ENCODE measurements around the gene TNXB.
"Not testable (repeated sequence)": the region's sequence is repeated elsewhere in the genome, so short reads cannot be mapped to it uniquely, and the experiment has no call there.

The TNXB gene

DNA sequence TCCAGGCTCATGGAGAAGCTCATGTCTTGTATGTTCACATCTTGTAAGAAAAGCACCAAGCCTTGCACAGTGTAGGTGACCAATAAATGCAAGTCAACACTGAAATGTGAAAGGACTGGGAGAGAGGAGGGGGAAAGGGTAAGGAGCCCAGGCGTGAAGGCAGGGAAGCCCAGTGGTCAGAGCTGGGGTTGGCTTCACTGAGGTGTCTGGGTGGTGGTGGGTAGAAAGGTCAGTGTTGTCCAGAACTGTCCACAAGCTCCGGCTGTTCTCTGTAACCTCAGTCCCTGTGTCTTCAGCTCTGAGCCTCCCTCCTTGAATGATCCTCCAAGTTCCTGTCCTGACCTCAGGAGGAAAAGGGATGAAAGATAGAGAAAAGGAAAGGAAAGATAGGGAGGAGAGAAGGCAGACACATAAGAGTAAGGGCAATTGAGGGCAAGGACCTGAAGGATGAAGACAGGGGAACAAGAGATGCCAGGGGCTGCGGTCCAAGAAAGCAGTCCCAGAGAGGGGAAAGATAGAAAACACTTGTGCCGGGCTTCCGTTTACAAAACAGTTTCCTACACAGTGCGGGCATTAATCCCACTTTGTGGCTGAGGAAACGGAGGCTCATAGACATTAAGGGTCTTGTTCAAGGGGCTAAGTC lies 2.4 kb upstream of the TNXB start:
- DNase-seq = no peak

DNA sequence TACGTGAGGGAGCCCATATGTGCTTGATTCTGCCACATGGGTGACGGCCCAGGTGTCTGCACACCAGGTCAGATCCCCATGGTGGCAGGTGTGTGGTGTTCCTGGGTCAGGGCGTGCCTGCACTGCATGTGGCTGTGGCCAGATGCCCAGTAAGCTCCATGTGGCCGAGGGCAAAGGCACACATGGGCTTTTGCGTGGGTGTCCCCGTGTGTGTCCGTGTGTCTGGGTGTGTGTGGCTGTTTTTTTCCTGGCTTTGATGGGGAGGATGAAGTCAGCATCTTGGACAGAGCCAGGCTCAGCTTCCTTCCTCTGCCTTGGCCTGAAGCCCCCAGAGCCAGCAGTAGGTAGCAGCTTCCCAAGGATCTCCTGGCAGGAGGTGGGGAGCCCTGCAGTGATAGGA lies 1.5 kb upstream of the TNXB start:
- DNase-seq = no peak

DNA sequence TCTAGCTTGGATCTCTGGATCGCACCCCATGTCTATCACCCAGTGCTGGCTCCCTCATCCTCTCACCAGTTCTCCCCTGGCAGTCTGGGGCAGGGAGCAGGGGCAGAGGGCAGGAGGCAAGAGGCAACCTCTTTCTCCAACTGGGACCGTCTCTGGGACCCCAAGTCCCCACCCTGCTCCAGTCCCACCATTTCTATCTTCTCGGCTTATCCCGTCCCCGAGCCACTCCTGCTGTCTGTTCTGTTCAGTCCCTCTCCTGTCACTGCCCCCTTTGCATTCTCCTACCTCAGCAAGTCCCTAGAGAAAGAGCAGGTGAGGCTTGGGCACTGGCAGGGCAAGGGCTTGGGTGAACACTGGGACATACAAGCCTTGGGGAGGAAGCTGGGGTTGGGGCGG lies 625 bp upstream of the TNXB start:
- no peak for DNase-seq

DNA sequence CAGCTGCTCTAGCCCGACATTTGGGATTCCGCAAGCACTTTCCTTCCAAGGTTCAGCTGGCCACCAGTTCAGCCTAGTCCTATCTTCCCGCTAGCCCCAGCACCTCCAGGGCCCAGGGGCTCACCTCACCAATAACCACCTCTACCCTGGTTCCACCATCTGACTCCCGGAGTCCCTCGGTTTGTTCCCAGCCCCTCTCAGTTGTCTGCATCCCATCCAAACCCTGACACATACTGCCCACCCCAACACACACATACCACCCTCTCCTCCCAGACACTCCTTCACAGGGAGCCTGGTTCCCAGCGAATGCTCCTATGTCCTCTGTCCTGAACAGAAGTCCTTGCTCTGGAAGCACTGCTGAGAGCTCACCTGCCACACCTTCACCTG lies 418 bp downstream of the TNXB start:
- DNase-seq = no peak

DNA sequence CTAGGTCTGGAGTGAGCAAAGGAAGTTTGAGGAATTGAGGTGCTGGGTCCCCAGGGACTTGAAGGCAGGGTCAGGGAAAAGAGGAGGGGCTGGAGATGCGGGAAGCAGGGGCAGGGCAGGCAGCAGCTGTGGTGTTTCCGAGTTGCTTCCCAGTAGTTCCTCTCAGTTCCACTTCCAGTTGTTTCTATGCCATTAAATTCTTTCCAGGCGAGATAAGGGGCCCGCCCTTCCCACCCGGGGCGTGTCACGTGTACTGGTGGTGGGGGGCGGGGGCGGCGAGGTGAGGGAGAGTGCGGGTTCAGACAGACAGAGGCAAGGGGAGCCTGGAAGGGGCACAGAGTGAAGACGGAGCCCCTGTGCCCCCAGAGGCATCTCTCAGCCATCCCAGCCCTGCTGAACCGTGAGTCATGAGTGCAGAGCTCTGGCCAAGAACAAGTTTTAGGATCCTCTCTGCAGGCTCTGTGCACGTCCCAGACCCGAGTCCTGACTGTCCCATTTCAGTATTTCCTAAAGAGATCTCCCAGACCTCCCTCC lies 977 bp downstream of the TNXB start:
- DNase-seq = no peak

DNA sequence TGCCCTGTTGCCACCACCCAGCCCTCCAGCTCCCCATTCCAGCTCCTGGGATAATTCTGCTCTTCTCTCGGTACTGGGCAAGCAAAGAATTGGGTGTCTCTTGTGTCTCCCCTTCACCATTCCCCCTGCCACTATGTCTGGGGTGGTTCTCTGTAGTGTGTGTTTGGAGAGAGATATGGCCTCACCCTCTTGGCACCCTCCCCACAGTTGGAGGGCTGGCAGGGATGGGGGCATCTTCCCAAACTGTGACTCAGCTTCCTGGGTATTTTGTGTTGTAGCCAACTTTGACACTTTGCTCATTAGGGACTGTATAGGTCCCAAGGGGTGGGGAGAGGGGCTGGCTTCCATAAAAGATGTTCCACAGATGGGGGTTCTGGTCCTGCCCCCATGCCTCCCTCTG lies 1.7 kb downstream of the TNXB start:
- no peak for DNase-seq

DNA sequence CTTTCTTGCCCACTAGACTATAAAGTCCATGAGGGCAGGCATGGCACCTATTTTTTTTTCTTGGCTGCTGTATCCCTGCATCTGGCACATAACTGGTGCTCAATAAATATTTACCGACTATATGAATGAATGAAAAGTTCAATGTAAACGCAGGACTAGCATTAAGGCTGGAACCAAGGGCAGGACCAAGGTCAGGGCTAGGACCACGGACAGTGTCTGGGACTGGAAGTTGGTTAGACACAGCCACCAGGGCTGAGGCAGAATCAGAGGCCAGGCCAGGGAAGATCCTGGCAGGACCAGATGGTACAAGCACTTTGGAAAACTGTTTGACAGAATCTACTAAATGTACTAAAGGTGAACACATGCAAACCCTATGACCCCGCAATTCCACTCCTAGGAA lies 3.7 kb downstream of the TNXB start:
- DNase-seq = no peak

DNA sequence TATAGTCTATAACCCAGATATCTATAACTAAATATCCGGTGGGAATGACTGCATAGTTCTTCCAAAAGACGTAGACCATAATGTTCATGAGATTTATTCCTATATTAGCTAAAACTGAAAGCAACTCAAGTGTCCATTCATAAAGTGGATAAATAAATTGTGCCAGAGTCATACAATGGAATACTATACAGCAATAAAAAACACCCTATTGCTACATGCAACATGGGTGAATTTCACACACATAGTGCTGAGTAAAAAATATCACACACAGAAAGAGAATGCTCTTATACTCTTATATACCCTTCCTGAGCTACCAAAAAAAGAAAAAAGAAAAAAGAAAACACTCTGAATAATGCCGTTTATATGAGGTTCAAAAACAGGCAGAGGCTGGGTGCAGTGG lies 6.9 kb downstream of the TNXB start:
- DNase-seq = no peak

DNA sequence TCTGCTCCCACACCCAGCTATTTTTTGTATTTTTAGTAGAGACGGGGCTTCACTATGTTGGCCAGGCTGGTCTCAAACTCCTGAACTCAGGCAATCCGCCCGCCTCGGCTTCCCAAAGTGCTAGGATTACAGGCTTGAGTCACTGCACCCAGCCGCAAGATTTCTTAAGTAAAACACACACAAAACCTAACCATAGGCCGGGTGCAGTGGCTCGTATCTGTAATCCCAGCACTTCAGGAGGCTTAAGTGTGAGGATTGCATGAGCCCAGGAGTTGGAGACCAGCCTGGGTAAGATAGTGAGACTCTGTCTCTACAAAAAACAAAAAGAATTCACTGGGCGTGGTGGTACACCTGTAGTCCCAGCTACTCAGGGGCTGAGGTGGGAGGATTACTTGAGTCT lies 8.9 kb downstream of the TNXB start:
- DNase-seq = not testable (repeated sequence)

DNA sequence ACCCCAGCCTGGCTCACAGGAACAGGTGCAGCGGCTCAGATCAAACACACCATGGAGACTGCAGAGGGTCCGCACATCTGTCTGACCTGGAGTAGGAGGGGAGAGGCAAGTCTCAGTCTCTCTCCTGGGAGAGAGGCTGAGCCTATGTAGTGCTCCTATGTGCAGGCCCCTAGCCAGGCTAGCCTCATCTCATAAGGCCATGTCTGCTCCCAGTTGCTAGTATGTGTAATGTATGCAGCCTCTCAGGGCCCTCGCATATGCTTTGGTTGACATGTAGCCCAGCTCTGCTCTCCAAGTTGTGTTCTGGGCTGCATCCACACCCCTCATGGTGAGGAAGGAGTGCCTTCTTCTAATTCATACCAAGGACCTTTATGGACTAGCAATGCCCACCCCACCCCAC lies 11.8 kb downstream of the TNXB start:
- DNase-seq = no peak

DNA sequence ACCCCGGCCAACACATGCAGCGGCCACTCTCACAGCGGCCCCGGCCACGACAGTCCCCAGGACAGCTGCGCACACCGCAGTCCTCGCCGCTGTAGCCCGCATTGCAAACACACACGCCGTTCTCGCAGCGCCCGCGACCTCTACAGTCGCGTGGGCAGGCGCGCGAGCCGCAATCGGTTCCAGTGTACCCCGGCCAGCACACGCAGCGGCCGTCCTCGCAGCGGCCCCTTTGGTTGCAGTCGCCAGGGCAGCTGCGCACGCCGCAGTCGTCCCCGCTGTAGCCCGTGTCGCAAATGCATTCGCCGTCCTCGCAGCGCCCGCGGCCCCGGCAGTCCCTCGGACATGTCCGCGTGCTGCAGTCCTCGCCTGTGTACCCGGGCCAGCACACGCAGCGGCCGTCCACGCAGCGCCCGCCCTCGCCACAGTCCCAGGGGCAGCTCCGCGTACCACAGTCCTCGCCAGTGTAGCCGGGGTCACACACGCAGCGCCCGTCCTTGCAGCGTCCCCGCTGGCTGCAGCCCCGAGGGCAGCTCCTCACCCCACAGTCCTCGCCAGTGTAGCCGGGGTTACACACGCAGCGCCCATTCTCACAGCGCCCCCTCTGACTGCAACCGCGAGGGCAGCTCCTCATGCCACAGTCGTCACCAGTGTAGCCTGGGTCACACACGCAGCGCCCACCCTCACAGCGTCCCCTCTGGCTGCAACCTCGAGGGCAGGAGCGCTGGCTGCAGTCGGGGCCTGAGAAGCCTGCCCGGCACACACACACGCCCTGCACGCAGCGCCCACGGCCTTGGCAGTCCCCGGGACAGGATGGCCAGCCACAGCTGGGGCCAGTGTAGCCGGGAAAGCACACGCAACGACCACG lies 12.5 kb downstream of the TNXB start:
- DNase-seq = no peak

DNA sequence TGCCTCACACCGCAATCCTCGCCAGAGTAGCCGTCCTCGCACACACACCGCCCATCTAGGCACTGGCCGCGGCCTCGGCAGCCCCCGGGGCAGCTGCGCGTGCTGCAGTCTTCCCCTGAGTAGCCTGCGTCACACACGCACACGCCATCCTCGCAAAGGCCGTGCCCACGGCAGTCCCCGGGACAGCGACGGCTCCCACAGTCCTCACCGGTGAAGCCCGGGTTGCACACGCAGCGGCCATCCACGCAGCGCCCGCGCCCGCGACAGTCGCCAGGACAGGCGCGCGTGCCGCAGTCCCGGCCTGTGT lies 13.1 kb downstream of the TNXB start:
- no peak for DNase-seq

DNA sequence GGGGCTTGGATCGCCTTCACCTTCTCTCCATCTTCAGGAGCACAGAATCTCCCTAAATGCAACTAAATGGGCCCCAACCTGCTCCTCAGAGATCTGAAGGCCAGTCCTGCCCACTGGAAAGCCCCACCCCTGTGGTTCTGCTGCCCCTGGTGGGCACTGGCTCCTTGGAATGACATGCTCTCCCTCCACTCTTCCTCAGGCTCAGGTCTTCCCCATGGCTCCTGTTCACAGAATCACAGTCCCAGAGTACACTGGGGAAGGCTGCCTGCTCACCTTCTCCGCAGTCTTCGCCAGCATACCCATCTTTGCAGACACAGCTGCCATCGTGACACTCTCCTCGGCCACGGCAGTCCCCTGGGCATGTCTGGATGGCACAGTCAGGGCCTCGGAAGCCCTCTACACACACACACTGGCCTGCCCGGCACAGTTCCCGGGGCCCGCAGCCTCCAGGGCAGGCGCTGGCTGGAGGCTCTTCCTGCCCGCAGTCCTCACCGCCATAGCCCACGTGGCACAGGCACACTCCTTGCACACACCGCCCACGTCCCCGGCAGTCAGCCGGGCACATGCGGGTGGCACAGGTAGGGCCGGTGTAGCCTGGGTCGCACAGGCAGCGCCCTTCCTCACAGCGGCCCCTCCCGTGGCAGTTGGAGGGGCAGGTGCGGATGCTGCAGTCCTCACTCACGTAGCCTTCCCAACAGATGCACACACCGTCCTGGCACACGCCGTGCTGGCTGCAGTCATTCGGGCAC lies 13.6 kb downstream of the TNXB start:
- no peak for DNase-seq

DNA sequence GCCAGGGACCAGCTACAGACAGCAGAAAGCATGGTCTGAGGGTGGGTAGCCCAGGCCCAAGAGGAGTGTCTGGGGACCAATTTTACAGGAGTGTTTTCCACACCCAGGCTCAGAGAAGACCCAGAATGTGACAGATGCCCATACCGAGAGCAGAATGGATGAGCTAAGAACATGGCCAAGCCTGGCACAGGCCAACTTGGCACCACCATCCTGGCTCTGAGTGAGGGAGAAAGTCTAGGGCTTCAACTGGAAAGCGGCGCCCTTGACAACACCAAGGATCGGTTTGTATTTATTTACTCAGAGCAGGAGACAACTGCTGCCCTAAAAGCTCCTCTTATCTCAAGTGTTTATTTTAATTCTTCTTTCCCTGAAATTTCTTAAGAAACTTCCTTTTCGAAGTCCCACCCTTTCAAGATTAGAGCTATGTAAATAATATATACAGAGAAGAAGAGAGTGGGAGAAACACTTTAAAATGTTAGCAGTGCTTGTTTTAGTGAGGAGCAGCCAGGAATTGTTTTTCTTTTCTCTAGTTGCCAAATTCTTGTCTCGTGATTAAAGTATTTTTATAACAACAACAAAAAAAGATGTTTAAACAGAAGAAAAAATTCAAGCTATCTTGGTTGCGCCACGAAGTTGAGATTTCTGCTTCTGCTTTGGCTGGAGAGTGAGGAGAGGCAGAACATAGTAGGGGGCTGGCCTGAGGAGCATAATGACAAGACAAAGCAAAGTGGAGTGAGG lies 16.2 kb downstream of the TNXB start:
- no peak for DNase-seq

DNA sequence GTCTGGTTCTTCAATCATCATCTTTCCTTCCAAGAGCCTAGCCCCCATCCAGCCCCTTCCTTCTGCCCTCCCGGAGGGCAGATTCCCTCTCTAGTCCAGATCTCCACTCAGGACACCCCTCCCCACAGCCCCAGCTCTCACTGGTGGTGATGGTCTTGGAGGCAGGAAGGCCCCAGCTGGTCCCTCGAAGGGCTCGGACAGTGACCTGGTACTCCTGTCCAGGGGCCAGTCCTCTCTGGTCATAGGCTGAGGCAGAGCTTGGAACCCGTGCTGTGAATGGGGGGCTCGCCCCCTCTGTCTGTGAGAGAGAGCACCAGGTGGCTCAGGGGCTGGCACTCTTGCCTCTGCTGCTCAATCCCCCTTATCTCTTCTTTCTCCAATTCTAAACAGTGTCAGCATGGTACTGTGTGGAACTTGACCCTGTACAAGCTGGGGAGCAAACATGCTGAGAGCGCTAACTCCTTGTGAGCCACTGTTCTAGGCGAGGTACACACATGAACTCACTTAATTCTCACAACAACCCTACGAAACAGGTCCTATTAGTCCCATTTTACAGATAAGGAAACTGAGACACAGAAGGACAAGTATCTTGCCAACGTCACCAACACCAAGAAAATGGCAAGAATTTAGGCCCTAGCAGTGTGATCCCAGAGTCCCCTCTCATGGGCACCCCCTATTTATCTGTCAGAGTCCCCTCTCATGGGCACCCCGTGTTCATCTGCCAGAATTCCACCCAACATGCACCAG lies 19.9 kb downstream of the TNXB start:
- no peak for DNase-seq

DNA sequence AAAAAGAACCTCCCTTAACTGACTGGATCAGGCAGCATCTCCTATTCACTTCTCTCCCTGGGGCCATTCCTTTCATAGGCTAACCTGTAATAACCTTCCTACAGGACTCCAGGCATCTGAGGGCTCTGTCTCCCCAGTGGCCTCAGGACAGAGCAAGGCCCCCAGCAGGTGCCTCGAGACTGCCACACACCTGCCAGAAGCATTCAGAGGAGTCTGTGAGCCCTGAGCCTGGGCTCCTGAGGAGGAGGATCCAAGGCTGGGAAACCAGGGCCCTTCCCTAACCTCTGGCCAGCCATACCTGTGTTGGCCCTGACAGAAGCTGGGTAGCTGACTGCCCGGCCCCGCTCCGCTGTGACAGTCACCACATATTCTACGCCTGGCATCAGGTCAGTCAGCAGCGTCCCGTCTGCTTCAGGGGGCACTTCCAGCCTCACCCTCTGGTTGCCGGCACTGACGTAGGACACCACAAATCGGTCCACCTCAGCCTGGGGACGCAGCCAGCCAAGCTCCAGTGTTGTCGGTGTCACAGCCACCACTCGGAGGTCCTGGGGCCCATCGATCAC lies 20.6 kb downstream of the TNXB start:
- DNase-seq = no peak

DNA sequence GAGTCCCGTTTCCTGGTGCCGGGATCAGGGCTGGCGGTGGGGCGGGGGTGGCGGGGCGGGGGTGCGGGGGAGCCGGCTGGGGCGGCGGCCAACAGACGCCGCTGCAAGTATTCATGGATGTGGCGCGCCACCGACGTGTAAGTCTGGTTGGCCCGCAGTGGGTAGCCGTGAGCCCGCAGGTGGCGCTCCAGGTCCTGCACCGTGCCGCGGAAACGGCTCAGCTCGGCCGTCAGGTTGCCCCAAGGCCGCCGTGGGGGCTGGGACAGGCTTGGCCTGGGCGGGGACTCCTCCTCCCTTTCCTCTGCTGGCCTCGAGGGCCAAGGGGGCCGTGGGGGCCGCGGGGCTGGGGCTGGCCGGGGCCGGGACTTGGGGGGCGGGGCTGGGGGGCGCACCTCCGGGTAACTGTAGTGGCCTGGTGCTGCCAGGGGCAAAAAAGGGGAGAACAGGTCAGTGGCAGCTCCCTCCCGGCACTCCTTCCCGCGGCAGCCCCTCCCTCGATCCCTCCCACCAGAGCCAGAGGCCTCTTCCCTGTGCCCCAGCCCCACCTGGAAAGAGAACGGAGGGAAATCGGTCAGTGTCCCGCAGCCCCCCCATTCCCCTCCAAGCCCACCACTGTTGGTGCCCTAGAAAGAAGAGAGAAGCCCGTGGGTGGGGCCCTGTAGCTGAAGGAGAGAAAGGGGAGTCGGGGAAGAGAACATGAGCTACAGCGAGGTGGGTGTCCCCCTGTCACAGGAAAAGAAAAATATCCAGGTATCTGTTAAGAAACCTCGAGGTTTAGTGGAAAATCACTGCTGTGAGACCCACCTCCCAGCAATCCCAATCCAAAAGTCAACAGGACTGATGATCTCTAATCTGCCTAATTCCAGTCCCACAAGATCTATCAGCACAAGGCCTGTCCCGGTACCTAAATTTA lies 21.3 kb downstream of the TNXB start:
- DNase-seq = peak; percentile 42 to 61 (median 48)

DNA sequence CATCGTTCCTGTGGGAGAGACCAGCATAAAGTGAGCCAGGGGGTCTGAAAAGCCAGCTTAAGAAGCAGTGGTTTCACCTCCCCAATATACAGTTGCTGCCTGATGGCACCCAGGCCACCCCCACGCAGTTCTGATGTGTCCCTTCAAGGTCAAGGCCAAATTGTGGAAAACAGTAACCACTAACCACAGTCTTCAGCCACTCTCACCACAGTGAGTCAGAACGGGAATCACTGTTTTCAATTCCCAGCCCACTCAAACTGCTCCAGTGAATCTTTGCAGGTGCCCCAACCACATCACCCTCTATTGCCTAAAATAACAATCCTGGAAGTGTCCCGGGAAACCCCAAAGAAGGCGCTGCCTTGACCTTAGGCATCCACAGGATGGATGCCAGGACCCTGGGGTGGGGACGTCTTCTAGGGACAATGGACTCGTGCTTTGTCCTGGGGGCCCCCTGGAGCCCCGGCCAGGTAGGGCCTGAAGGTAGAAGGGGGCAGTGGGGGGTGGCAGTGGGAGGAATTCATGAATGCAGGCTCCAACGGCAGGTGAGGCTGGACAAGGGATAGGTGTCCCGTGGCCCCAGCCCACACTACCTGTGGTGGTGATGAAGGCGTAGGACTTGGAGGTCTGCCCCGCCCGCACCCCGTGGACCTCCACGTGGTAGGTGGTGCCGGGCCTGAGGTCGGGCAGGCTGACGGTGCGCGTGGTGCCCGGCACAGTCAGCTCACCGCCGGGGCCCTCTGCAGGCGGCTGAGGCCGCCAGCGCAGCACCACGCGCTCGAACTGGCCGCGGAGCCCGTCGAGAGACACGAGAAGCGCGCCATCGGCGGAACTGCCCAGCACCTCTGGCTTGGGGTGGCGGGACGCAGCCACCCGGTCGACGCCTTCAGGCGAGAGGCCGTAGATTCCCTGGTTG lies 22.2 kb downstream of the TNXB start:
- no peak for DNase-seq

DNA sequence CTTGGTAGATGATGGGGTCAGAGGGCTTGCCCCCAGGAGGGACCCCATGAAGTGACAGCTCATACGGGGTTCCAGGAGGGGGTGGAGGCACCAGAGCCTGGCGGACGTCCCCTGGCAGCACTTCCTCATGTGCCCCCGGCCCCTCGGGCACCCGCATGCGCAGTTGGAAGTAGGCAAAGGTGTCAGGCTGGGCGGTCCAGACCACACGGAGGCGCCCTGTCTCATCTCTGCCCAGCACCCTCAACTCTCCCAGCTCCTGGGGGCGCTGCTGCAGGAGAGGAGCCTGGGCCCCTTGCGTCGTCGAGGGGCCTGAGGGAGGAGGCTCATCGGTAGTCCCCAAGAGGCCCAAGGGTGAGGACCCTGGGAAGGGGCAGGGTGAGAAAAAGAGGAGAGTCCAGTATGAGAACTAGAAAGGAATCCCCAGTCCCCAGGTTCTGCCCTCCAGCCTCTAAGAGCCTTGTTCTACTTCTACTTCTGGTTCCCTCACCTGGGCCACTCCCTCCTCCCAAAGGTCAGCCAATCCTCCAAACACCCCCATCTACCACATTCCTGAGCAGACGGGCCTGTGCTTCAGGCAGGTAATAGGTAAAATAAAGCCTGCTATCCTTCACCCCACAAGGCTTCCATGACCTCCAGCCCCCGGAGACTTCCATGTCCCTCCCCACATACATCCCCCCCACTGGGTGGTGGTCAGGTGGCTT lies 23.2 kb downstream of the TNXB start:
- no peak for DNase-seq

All from activated CD4-positive, CD25-positive, alpha-beta regulatory T cell (primary cell).